GM18519 (cell line): ENCODE results near the gene XPNPEP2.

Experiments used
- ATAC-seq: cut with Tn5 transposase; IDR thresholded peaks from one replicate; pipeline ENCODE4 v1.9.1; 2021; ENCODE audit warnings: mild to moderate bottlenecking, moderate library complexity; ENCODE audit not compliant: unreplicated experiment, low FRiP score

The XPNPEP2 gene

GRCh38 chrX:129777218-129778030 lies 38.6 kb downstream of the XPNPEP2 start:
- ATAC-seq, result peak; percentile 25

- ATAC-seq, result no peak
These were observed 40.4 kb downstream of the XPNPEP2 start for GRCh38 chrX:129779086-129779672.

GRCh38 chrX:129779747-129780146 lies 41.0 kb downstream of the XPNPEP2 start, which contains the start of gene SASH3:
TSS of gene SASH3 (plus strand) at chrX:129779949. CDS start at chrX:129780098, 149 bp downstream.
- no peak for ATAC-seq

- ATAC-seq, result no peak
These were observed 41.8 kb downstream of the XPNPEP2 start for GRCh38 chrX:129780441-129781105.

GRCh38 chrX:129781134-129781672 lies 42.4 kb downstream of the XPNPEP2 start:
- peak; percentile 66 for ATAC-seq

- no peak for ATAC-seq
These were observed 43.1 kb downstream of the XPNPEP2 start for GRCh38 chrX:129781680-129782495.

GRCh38 chrX:129782706-129783105 lies 43.9 kb downstream of the XPNPEP2 start:
- no peak for ATAC-seq

- no peak for ATAC-seq
These were observed 44.5 kb downstream of the XPNPEP2 start for GRCh38 chrX:129783291-129783713.

GRCh38 chrX:129784371-129784770 lies 45.6 kb downstream of the XPNPEP2 start:
- no peak for ATAC-seq

GRCh38 chrX:129785160-129785947 lies 46.6 kb downstream of the XPNPEP2 start:
- no peak for ATAC-seq

GRCh38 chrX:129786210-129786651 lies 47.5 kb downstream of the XPNPEP2 start:
- ATAC-seq, result peak; percentile 90

GRCh38 chrX:129787336-129788055 lies 48.7 kb downstream of the XPNPEP2 start:
- no peak for ATAC-seq

- ATAC-seq, result no peak
These were observed 49.7 kb downstream of the XPNPEP2 start for GRCh38 chrX:129788527-129788926.

- no peak for ATAC-seq
These were observed 51.4 kb downstream of the XPNPEP2 start for GRCh38 chrX:129790146-129790545.

- ATAC-seq, result no peak
These were observed 52.0 kb downstream of the XPNPEP2 start for GRCh38 chrX:129790808-129791207.

- no peak for ATAC-seq
These were observed 52.6 kb downstream of the XPNPEP2 start for GRCh38 chrX:129791336-129791735.

- no peak for ATAC-seq
These were observed 53.3 kb downstream of the XPNPEP2 start for GRCh38 chrX:129791961-129792570.

- ATAC-seq, result no peak
These were observed 54.0 kb downstream of the XPNPEP2 start for GRCh38 chrX:129792586-129793291.
